ENCODE results near the gene EVL.
"Not testable (repeated sequence)": the region's sequence is repeated elsewhere in the genome, so short reads cannot be mapped to it uniquely, and the experiment has no call there.

Gene EVL

GRCh38 chr14:100149851-100150611 lies 84.8 kb downstream of the EVL start:
- no peak for DNase-seq

DNA sequence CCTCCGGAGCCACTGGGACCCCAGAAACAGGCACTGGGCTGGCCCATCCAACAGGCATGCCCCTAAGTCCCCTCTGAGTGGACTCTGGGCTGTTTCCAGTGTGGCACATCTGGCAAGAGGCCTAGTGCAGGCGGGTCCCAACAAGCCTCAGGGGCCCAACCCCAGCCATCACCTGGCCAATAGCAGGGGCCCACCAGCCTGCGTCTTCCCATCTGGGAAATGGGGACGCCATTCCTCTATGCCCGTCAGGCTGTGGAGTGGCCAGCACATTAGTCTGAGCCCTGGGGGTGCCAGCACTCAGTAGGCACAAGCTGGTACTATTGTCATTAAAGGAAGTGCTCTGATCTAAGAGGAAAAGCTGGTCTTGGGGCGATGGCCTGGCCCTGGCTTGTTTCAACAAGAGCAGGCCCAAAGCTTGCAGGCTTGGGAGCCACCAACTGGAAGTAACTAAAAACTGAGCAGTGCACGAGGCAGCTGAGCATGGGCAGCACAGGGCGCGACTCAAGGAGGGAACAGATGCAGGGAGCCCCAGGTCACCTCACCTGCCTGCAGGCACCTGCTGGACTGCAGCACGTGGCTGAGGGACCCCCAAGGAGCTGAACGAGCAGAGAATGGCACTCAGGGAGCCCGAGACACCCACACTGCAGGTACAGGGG lies 85.8 kb downstream of the EVL start:
- no peak for DNase-seq

GRCh38 chr14:100152091-100152490 lies 86.9 kb downstream of the EVL start:
- DNase-seq = no peak

- DNase-seq = no peak
Observed at GRCh38 chr14:100153560-100153959, 88.3 kb downstream of the EVL start.

DNA sequence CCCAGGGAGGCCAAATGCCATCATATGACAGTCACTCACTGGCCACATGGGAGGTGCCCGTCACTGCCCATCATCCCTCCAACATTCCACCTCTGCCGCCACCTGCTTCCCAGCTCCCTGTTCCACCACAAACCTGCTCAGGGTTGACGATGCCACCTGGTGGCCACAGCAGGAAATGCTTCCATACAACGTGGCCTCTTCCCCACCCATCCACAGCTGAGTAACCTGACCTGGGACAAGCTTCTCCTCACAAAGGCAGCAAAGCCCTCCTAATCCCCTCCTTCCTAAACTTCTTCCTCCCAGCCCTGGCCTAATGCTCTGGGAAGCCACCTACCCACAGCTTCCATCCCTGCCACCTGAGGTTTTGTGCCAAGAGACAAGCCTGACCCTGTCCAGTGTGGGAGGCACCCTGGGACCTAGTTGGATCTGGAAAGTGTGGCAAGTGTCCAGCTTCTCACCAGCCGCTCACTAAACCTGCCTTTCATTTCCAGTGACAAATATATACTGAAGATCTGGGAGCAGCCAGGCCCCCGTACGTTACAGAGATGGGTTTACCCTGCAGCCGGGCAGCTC lies 89.9 kb downstream of the EVL start:
- no peak for DNase-seq

DNA sequence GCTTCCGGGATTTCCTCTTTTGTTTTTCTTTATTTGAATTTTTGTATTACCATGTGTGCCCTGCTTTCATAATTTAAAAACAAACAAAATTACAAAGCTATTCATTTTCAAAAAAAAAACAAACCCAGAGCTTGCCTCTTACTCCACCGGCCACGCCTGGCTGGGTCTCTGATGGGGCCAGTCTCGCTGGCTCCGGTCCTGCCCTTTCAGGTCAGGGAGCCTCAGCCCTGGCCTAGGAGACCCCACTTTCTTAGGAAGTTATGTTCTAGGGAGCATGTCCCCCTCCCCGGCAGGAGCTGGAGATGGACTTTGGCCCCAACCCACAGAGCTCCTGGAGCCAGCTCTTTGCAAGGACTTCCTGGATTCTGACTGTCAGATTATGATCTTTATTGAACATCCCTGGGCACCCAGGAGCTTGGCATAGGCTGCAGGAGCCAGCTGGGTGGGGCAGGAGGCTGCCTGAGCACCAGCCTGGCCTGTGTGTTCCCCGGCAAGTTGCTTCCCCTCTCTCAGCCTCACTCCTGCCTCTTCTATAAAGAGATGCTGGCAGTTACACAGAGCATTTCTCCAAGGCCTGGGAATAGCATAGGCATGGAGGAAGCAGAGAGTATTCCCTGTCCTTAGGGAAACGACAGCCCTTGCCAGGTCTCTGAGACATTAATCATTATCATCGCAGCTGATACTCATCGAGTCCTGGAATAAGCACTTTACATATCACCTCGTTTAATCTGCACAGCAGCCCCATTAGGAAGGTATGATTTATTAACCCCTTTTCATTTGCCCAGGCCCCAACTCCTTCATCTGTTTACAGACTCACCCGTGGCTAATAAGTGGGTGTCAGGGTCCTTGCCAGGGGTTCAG lies 90.8 kb downstream of the EVL start:
- DNase-seq = no peak

DNA sequence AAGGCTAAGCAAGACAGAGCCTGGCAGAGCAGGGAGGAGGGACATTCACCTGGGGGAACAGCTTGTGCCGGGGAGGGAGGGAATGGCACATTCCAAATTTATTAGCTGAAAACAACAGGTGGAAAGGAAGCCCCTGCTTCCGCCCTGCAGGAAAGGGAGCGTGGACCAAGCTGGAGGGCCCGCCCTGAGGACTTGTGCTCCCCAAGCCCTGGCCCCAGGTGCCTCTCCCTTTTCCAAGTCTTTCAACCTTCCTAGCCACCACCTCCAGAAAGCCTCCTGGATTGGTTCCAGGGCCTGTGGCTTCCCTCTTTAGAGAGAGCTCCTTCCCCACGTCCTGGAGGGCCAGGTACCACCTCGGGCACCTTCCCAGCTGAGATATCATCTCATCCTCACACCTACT lies 91.6 kb downstream of the EVL start:
- no peak for DNase-seq

GRCh38 chr14:100157548-100158232 lies 92.5 kb downstream of the EVL start:
- DNase-seq = not testable (repeated sequence)

DNA sequence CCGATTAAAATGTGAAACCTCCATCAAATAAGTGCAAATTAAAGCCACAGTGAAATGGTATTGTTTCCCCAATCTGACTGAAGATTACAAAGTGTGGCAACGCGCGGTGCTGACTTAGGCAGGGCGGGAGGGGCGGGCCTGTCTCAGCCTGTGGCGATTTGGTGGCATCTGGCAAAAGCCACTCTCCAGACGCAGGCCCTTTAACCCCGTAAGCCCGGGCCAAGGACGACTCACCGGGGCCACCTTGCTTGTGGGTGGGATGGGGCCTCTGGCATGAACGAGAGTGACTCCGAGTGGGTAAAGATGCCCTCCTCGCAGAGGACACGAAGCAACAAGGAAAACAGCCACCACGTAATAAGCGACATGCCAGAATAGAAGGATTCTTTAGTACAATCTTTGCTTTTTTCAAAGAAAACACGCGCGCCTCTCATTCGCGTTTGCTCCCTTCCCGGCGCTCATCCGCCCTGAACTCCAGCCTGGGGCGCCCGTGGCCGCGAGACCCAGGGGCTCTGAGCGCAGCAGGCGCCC lies 93.4 kb downstream of the EVL start:
- DNase-seq = no peak

DNA sequence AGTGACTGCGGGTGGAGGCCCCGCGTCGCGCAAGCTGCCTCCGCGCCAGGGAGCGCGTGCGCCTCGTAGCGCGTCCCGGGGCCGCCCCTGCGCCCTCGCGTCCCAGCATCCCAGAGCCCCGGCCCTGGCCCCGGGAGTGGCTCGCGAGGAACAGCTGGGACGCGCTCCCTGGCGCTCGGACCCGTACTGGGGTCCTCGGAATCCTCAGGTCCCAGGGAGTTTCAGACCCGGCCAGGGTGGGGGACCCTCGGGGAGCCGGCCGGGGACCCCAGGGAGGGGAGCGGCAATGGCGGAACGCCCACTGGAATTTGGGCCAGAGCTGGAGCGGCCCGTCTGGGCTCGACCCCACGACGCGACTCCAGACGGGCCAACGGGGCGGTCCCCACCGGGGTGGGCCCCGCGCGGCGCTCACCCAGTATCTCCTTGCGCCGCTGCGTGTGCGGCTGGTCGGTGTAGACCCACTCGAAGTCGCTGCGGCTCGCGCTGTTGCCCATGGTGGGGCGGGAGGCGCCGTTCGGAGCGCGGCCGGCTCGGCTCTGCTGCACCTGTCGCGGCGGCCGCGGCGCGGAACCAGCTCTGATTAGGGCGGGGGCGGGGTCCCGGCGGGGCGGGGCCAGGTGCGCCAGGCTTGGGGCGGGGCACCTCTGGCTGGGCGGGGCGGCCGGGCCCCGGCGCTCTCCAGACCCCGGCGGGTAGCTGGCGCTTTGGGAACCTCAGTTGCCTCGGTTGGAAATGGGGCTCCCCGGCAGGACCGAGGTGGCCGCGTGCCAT lies 94.1 kb downstream of the EVL start, which contains the start of gene DEGS2:
TSS of gene DEGS2 (minus strand) at position 552 of the 771 bp plus-strand sequence. CDS start at position 494, 58 bp downstream.
- DNase-seq = peak; percentile 86

- DNase-seq = no peak
Observed at GRCh38 chr14:100159865-100160533, 94.8 kb downstream of the EVL start.

DNA sequence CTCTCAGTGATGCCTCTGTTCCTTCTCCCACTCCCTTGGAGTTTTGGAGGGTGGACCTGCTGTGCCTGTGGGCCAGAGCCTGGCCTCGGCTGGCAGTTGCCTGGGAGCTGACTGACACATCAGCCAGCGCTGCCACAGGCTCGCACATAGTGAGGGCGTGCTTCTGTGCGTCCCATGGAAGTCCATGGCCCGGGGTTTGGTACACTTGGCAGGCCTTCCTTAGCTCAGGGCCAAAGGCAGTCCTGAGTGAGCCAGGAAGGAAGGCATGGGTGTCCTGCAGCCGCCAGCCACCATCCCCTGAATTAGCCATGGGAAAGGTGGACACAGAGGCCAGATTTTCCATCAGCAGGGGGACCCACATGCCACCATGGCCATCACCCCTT lies 95.3 kb downstream of the EVL start:
- no peak for DNase-seq

DNA sequence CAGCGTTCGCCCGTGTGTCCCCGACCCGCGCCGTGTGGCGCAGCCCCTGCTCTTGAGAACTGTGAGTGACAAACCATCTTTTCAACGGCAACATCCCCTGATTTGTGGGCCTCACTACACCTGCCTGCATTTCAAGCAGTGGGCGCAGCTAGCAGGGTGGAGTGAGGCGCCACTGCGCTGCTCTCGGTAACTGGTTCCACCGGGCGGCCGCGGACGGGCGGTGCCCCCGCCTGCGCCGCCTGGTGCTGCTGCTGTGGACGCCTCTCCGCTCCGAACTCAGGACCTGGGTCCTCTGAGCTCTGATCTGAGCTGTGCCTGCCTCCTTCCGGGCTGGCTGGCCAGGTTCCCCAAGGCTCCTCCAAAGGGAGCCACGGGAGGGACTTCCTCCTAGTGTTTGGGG lies 100.2 kb downstream of the EVL start:
- DNase-seq = no peak

- DNase-seq = no peak
Observed at GRCh38 chr14:100165831-100166440, 100.7 kb downstream of the EVL start.

DNA sequence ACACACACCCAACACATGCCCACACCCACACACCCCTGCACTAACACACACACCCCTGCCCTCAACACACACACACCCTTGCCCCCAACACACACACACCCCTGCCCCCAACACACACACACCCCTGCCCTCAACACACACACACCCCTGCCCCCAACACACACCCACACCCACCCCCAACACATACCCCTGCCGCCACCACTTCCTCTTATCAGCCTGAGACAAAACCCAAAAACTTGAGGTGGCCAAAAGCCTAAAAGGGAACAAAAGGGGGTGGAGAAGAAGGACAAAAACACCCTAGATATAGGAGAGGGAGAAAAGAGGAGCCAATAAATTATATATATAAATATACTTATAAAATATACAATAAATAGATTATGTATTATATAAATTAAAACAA lies 103.3 kb downstream of the EVL start:
- DNase-seq = no peak

DNA sequence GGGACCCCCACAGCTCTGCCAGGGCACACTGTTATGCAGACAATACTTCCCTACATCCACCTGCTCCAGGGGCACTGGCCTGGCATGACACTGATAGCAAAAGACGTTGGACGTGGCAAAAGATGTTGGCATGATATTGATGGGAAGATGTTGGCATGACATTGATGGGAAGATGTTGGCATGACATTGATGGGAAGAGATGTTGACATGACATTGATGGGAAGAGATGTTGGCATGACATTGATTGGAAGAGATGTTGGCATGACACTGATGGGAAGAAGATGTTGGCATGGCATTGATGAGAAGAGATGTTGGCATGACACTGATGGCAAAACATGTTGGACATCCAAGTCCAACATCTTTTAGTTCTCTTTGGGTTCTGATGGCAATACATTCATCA lies 105.7 kb downstream of the EVL start:
- no peak for DNase-seq

DNA sequence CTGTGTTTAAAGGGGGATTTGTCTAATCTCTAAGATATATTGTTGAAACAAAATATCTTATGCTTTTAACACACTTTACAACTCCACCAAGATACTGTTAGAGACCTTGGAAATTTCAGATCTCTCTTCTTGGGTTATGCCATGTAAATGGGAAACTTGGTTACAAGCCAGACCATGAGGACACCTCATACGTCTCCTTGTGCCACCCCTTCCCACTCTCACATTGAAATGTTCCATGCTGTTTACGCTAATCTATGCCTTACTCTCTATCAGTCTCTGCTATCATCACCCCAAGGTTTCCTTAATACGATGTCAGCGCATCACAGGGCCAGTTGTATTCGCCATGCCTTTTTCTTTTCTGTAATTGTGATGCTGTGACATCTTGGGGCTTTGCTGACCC lies 107.6 kb downstream of the EVL start:
- no peak for DNase-seq

DNA sequence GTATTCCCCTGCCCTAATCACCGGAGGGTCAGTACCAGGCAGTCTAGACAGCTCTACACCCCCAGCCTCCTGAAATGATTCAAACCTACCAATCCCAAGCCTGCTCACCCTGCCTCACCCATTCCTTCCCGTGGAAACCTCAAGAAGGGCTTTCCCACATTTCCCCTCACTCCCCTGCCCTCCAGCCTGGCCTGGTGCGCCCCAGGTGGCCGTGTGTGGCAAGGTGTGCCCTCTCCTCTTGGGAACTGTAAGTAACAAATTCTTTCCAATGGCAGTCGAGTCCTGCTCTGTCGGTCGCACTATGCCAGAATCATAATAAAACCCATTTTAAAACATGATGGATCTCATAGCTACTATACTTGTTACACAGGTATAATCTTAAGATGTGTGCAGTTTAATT lies 108.1 kb downstream of the EVL start:
- DNase-seq = no peak

- no peak for DNase-seq
Observed at GRCh38 chr14:100176811-100177327, 111.6 kb downstream of the EVL start.

- no peak for DNase-seq
Observed at GRCh38 chr14:100178691-100179090, 113.5 kb downstream of the EVL start.
